ENCODE results near the gene TRIM2. TPM values are rescaled to one million over a fixed set of nuclear protein-coding genes. Genes with fewer than 3 reads are reported as not detected.
"Not testable (repeated sequence)": the region's sequence is repeated elsewhere in the genome, so short reads cannot be mapped to it uniquely, and the experiment has no call there.

The TRIM2 gene
- total RNA-seq, 3 donors from 2014 or later: 26.7 to 109 (median 52.4) TPM

GRCh38 chr4:153186046-153186728, 18.1 kb upstream of the TRIM2 start:
- Histone ChIP-seq H3K9me3 (no peaks in the 10 kb centered on the region), H3K36me3 (no peaks in the 10 kb centered on the region), H3K27ac (no peak overlapping the region), H3K4me3 (no peak overlapping the region), H3K4me1 (no peaks in the 10 kb centered on the region), H3K27me3 (no peaks in the 10 kb centered on the region)
- no peak for TF ChIP-seq POLR2AphosphoS5 (IDR thresholded peaks at IDR 0.05)
- TF ChIP-seq POLR2A (IDR thresholded peaks at IDR 0.05): no peak
- no peak for TF ChIP-seq CTCF (IDR thresholded peaks at IDR 0.05)
- no peak for DNase-seq (ENCODE audit: low spot score in 2 of 2)
- intact Hi-C loops (cut with DNase I; ENCODE audit: low total_unique reads): no loop called here

GRCh38 chr4:153189016-153189801, 15.0 kb upstream of the TRIM2 start:
- intact Hi-C loops (cut with DNase I; ENCODE audit: low total_unique reads): no loop called here
- Histone ChIP-seq H3K9me3 (no peaks in the 10 kb centered on the region), H3K36me3 (no peaks in the 10 kb centered on the region), H3K27me3 (no peaks in the 10 kb centered on the region), H3K4me3 (no peak overlapping the region), H3K27ac (no peak overlapping the region), H3K4me1 (no peaks in the 10 kb centered on the region)
- no peak for TF ChIP-seq CTCF (IDR thresholded peaks at IDR 0.05)
- TF ChIP-seq POLR2AphosphoS5 (IDR thresholded peaks at IDR 0.05): no peak
- no peak for TF ChIP-seq POLR2A (IDR thresholded peaks at IDR 0.05)
- DNase-seq (ENCODE audit: low spot score in 2 of 2): no peak

GRCh38 chr4:153191795-153192363, 12.4 kb upstream of the TRIM2 start:
- DNase-seq (ENCODE audit: low spot score in 2 of 2): no peak
- intact Hi-C loops (cut with DNase I; ENCODE audit: low total_unique reads): no loop called here

GRCh38 chr4:153197301-153197700, 6.9 kb upstream of the TRIM2 start:
- Histone ChIP-seq H3K9me3 (no peaks in the 10 kb centered on the region), H3K27me3 (no peaks in the 10 kb centered on the region), H3K4me3 (no peak overlapping the region), H3K27ac (no peak overlapping the region), H3K36me3 (no peaks in the 10 kb centered on the region), H3K4me1 (no peaks in the 10 kb centered on the region)
- DNase-seq (ENCODE audit: low spot score in 2 of 2): no peak
- no peak for TF ChIP-seq CTCF (IDR thresholded peaks at IDR 0.05)
- no peak for TF ChIP-seq POLR2A (IDR thresholded peaks at IDR 0.05)
- no peak for TF ChIP-seq POLR2AphosphoS5 (IDR thresholded peaks at IDR 0.05)
- intact Hi-C loops (cut with DNase I; ENCODE audit: low total_unique reads): no loop called here

More at GRCh38 chr4:153191795-153192363, 12.4 kb upstream of the TRIM2 start:
- Histone ChIP-seq H3K4me1 (no peaks in the 10 kb centered on the region), H3K27ac (no peak overlapping the region), H3K27me3 (no peaks in the 10 kb centered on the region), H3K4me3 (no peak overlapping the region), H3K36me3 (no peaks in the 10 kb centered on the region), H3K9me3 (no peaks in the 10 kb centered on the region)
- TF ChIP-seq POLR2AphosphoS5 (IDR thresholded peaks at IDR 0.05) (no peak), CTCF (IDR thresholded peaks at IDR 0.05) (no peak), POLR2A (IDR thresholded peaks at IDR 0.05) (no peak)

GRCh38 chr4:153198719-153199118, 5.5 kb upstream of the TRIM2 start:
- Histone ChIP-seq H3K4me3 (no peak overlapping the region), H3K4me1 (no peaks in the 10 kb centered on the region), H3K27ac (no peak overlapping the region), H3K27me3 (no peaks in the 10 kb centered on the region), H3K9me3 (no peaks in the 10 kb centered on the region), H3K36me3 (no peaks in the 10 kb centered on the region)
- no peak for DNase-seq (ENCODE audit: low spot score in 2 of 2)
- intact Hi-C loops (cut with DNase I; ENCODE audit: low total_unique reads): no loop called here
- no peak for TF ChIP-seq POLR2A (IDR thresholded peaks at IDR 0.05)
- no peak for TF ChIP-seq CTCF (IDR thresholded peaks at IDR 0.05)
- TF ChIP-seq POLR2AphosphoS5 (IDR thresholded peaks at IDR 0.05): no peak

- H3K36me3 ChIP-seq; intact Hi-C loops (cut with DNase I; ENCODE audit: low total_unique reads); DNase-seq (ENCODE audit: low spot score in 2 of 2); H3K9me3 ChIP-seq; H3K4me1 ChIP-seq; H3K27me3 ChIP-seq: not testable (repeated sequence)
- Histone ChIP-seq H3K4me3 (peak overlapping the region in 2 of 3 donors; percentile 26 to 47), H3K27ac (peak overlapping the region; percentile 33 to 34)
Measured at GRCh38 chr4:153203746-153204145, 497 bp upstream of the TRIM2 start.
